Activated naive CD8-positive, alpha-beta T cell treated with anti-CD3 and anti-CD28 coated beads, Interleukin-2, amount 50 U/mL, for 16 hours (primary cell): ENCODE results near the gene SLC25A26.
A peak's percentile ranks its signal among the peaks of the same experiment; 100 is the strongest.
"Not testable (repeated sequence)": the region's sequence is repeated elsewhere in the genome, so short reads cannot be mapped to it uniquely, and the experiment has no call there.

Experiments used
- DNase-seq: peaks from one replicate; pipeline ENCODE4 v3.0.0-alpha.2; 2020; ENCODE audit warnings: low read depth, low spot score

The SLC25A26 gene

DNA sequence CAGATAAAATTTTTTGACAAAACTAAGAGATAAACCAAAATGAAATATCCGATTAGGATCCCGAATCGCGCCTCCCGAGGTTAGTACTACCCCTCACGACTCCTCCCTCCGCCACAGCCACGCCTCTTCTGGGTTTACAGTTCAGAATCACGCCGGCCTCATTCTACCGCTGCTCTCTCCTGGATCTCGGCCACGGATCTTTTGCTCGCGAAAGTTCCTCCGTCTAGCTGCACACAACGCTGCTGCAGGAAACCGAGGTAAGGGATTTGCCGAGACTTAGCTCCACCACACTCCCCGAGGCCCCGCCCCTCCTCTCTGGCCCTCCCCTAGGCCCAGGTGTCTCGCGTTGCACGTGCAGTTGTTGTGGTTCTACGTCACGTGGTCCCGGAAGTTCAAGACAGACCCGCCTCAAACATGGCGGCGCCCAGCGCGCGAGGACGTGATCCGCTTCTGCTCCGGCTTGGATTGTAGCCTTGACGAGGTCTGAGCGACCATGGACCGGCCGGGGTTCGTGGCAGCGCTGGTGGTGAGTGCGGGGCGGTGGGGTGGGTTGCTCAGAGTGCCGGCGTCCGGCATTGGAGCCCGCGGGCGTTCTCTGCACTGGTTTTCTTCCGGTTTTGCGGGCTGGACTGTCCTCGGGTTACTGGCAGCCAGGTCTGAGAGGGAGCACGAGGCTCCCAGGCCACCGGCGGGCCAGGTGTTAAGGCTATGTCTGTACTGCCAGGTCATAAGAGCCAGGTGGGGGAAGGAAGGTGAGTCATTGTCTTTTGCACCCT lies at the start of gene SLC25A26:
Gene SLC25A26, plus strand, starts transcription at position 400 of the 776 bp plus-strand sequence. Its CDS starts 94 bp downstream, at position 494.
- DNase-seq = peak; percentile 94

DNA sequence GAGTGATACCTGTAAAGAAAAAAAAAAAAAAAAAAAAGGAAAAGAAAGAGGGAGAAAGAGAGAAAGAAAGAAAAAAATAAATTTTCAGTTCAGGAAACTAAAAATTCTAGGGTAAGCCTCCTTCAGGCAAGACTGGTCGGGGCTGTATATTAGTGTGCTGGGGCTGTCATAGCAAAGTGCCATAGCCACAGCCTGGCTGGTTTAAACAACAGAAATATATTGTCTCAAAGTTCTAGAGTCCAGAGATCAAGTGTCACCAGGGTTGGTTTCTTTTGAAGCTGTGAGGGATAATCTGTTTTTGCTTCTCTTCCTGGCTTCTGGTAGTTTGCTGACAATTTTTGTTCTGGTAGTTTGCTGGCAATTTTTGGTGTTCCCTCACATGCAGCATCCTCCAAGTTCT lies 48.4 kb upstream of the SLC25A26 start:
- DNase-seq = no peak

DNA sequence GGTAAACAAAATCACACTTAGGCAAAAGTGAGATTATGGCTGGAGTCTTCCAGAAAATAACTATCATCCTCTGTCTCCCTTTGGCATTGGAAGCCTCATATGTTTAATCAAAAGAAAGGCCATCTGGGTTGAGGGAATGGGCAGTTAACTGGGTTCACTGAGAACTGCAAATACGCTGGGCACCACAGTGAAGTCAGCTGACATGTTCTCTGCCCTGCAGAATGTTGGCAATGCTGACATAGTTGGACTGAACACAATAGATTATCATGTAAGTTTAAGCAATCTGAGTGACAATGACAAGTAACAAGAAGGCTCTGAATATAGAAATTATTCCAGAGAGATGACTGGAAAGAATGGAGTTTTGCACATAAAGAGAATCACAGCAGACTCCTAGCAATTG lies 43.8 kb upstream of the SLC25A26 start:
- DNase-seq = no peak

DNA sequence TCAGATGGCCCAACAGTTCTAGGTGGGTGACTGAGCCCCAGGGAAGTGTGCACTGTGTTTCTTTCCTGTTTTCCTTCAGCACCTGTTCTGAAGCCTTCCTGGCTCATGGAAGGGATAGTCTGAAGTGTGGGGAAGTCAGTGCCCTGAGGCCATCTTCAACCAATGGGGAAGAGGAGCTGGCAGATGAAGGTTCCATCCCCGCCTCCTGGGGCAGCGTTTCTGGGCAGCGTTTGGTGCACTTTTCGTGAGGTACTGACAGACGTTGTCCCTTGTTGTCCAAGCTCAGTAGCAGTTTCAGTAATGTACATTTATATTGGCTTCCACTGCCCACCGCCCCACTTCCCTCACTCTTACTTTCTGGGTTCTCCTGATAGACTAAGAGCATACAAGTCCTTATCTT lies 42.6 kb upstream of the SLC25A26 start:
- no peak for DNase-seq

DNA sequence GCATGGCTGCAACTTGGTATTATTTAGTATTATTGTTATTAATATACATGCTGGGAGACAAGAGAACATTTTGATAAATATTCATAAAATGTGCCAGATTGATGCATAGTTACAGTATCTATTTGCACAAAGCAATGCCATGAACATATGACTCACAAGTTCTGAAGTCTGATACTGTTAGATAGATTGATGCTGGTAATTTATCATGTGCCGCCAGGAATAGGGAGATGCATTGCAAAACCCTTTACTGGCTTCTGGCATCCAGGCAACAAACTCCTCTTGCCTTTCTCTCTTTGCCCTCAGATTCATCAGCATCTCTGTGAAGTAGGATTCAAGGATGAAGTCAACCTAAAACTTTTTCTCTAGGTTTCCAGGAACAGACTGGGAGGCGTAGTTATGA lies 41.0 kb upstream of the SLC25A26 start:
- no peak for DNase-seq

- DNase-seq = no peak
These were observed 39.0 kb upstream of the SLC25A26 start for GRCh38 chr3:66181764-66182163.

GRCh38 chr3:66182246-66182645 lies 38.6 kb upstream of the SLC25A26 start:
- no peak for DNase-seq

GRCh38 chr3:66186545-66186944 lies 34.3 kb upstream of the SLC25A26 start:
- DNase-seq = no peak

GRCh38 chr3:66195347-66195783 lies 25.4 kb upstream of the SLC25A26 start:
- no peak for DNase-seq

- DNase-seq = no peak
These were observed 24.2 kb upstream of the SLC25A26 start for GRCh38 chr3:66196633-66197032.

GRCh38 chr3:66198437-66199088 lies 22.2 kb upstream of the SLC25A26 start:
- no peak for DNase-seq

GRCh38 chr3:66199089-66199473 lies 21.7 kb upstream of the SLC25A26 start:
- no peak for DNase-seq

GRCh38 chr3:66200147-66200546 lies 20.7 kb upstream of the SLC25A26 start:
- DNase-seq = no peak

DNA sequence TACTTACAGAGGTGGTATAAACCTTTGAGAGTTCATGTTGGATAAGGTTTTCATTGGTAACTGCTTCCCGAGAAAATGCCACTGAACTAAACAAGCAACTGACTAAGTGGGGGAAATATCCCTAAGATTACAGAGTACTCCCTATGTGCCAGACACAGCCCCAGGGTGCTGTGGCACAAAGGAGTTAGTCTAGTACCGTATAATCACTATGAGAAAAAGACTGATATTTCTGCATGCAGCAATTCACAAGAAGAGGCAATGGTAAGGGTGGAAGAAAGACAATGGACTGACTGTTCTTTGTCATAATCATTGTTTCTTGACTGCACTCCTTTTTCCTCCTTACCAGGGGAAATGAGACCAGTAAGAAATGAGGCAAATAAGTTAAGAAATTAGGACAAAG lies 20.0 kb upstream of the SLC25A26 start:
- DNase-seq = no peak

GRCh38 chr3:66203275-66203674 lies 17.5 kb upstream of the SLC25A26 start:
- DNase-seq = no peak

DNA sequence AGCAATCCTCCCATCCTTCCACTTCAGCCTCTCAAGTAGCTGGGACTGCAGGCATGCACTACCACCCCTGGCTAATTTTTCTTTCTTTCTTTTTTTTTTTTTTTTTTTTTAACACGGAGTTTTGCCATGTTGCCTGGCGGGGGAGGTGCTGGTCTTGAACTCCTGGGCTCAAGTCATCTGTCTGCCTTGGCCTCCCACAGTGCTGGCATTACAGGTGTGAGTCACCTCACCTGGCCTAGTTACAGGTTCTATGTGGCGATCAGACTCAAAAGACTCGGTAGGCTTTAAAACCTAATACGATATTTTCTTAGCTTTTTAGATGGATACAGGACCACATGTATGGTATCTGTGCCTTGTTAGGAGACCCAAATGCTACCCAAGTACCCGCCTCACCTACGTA lies 14.0 kb upstream of the SLC25A26 start:
- DNase-seq = no peak

- DNase-seq = no peak
These were observed 12.6 kb upstream of the SLC25A26 start for GRCh38 chr3:66208189-66208588.

DNA sequence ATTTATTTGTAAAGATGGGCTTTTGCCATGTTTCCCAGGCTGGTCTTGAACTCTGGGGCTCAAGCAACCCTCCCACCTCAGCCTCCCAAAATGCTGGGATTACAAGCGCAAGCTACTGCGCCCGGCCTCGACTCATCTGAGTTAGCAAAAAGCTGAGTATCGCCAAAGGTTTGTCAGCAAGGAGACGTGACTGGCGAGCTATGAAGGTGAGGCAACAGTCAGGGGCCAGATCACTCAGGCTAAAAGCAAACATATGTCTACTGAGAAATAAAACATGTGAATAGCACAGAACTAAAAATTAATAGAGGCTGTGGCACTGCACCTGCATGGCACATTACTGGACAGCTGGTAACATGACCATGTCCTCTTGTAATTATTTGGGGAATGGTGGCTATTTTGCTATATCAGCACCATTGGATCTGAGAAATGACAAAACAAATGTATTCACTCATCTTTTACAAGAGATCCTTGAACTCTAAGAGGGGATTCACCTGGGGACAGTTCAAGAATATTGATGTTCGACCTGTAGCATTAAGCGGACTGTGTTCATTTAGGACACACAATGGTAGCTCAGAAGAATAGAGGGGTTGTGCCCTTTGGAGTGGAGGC lies 10.0 kb upstream of the SLC25A26 start:
- no peak for DNase-seq

- no peak for DNase-seq
These were observed 9.0 kb upstream of the SLC25A26 start for GRCh38 chr3:66211779-66212178.

- no peak for DNase-seq
These were observed 5.7 kb upstream of the SLC25A26 start for GRCh38 chr3:66215106-66215505.

- no peak for DNase-seq
These were observed 735 bp upstream of the SLC25A26 start for GRCh38 chr3:66220066-66220465.

GRCh38 chr3:66224220-66224619 lies 3.4 kb downstream of the SLC25A26 start:
- no peak for DNase-seq

DNA sequence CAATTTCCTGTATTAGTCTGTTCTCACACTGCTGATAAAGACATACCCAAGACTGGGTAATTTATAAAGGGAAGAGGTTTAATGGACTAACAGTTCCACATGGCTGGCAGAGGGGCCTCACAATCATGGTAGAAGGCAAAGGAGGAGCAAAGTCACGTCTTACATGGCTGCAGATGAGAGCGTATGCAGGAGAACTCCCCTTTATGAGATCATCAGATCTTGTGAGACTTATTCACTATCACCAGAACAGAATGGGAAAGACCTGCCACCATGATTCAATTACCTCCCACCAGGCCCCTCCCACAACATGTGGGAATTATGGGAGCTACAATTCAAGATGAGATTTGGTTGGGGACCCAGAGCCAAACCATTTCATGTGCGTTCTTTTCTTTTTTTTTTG lies 5.3 kb downstream of the SLC25A26 start:
- DNase-seq = not testable (repeated sequence)
